ENCODE measurements around the gene SDK1.
"Not testable (repeated sequence)": the region's sequence is repeated elsewhere in the genome, so short reads cannot be mapped to it uniquely, and the experiment has no call there.

Gene SDK1

GRCh38 chr7:3540456-3541220 lies 239.6 kb downstream of the SDK1 start:
- no peak for DNase-seq

GRCh38 chr7:3544202-3544601 lies 243.2 kb downstream of the SDK1 start:
- no peak for DNase-seq

DNA sequence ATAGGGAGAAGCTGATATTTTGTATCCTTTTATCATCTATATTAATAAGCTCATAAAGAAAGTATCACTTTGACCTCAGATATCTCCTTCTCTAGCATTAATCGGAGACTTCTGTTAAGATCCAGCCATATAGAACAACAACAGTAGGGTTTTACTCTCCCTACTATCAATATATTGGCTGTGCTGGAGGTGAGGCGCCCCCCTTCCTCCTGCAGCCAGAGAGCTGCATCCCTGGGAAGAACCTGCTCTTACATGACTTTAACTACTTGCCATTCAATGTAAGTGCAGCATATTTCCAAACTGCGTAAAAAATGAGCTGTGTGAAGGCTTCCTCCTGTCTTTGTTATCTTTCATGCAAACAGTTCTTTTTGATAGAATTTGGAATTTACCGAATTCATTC lies 247.8 kb downstream of the SDK1 start:
- DNase-seq: no peak

DNA sequence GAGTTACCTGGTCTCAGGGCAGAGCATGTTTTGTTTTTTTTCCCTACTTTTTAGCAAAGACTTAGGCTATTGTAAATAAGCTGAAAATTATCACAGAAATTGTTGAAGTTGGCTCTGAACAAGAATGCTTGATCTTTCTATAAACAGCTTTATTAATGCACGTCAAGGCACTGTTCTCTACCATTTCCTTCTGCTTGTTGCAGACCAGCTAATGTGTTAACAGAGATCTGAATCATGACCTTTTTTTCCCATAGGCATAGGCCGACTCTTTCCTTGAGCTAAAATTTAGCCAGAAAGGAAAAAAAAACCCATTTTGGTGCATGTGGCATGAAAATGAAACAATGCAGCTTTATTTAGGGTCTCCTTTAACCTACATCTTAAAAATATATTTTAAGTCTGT lies 248.5 kb downstream of the SDK1 start:
- DNase-seq: no peak

DNA sequence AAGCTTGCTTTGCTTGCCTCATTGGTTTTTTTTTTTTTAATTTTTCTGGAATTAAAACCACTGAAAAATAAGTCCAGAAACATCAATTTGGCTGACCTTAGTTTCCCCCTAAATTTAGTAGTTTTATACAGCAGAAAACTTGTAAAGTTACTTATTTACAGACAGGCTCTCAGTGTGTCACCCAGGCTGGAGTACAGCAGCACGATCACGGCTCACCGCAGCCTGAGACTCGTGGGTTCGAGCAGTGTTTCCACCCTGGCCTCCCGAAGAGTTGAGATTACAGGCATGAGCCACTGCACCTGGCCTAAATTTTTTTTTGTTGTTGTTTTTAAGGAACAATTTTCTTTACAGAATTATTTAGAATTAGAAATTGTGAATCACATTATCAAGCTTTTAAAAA lies 250.5 kb downstream of the SDK1 start:
- DNase-seq: no peak

GRCh38 chr7:3552499-3552898 lies 251.4 kb downstream of the SDK1 start:
- DNase-seq: no peak

DNA sequence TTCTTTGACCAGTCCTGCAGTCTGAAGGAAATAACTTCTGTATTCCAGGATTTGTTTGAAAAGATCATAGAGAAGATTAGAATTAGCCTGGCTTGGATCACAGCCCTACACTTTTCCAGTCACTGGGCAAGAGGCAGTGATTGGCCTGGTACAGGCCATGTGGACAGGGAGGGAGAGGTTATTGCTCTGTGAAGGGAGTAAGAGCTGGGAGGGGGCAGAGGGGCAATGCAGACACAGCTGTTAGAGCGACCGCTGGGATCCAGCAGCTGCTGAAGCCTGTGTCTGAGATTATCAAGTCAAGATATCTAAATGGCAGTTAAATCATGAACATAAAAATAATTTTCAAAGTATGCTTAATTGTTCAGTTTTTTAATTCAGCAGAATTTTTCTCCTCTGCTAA lies 257.3 kb downstream of the SDK1 start:
- no peak for DNase-seq

- DNase-seq: no peak
These were observed 258.2 kb downstream of the SDK1 start for GRCh38 chr7:3559278-3559677.

DNA sequence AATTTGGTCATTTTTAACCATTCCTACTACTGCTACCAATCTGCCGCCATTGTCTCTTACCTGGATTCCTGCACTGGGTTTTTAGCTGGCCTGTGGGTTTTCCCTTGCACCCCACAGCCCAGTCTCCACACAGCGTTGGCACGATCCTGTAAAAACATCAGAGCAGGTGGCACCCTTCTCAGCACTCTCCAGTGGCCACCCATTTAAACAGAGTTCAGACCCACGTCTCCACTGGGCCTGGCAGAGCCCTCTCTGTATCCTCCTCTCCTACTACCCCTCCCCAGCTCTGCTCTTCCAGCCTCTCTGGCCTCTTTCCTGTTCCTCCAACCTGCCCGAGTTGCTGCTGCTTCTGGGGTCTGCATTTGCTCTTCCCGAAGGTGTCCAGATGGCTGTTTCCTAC lies 259.4 kb downstream of the SDK1 start:
- DNase-seq: no peak

GRCh38 chr7:3561932-3562331 lies 260.9 kb downstream of the SDK1 start:
- DNase-seq: no peak

- DNase-seq: no peak
These were observed 263.2 kb downstream of the SDK1 start for GRCh38 chr7:3564231-3564630.

DNA sequence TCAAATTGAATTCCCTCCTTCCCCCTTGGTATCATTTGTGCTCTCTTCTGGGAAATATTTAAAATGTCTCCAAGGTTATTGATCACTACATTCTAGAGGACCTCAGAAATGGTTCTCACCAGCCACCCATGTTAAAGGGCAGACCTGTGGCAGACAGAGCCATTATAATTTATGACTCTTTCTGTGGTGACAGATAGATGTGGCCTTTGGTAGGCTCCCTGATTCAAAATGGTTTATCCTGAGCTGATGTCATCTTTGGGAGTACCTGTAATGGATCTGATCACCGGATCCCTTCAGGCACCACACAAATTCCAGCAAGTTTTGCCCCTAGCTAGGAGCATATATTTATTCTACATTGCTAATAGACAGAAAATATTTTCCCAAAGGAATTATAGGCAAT lies 267.5 kb downstream of the SDK1 start:
- no peak for DNase-seq

DNA sequence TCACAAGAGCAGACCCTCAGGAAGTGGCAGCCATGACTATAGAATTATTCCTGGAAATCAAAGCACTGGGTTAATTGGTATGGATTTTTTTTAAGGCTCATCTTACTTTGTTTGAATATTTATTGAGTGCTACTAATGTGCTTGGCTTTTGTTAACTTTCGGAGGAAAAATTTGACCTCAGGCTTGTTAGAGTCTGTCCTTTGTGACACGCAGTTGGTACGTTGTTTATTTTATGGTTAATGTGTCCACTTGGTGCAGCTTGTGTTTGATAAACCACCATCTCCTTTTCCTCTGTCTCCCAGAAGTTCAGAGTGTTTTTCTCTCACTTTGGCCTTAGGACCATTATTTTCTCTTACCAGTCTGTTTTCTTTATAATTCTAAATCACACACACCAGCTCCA lies 268.6 kb downstream of the SDK1 start:
- no peak for DNase-seq

DNA sequence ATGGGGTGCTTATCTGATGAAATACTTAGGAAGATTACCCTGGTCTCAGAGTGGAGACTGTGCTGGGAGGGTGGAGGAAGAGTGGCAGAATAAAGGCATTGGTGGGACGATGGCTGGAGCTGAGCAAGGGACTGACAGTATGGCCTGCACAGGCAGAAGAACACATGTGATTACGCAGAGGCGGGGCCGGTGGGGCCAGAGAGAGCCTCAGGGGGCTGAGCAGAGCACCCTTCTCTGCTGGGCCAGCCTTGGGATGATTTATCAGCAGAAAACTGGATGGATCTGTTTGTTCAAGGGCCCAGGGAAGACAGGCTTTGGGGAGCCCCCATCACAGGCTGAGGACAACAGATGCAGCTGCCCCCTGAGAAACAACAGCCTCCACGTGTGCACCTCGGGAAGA lies 272.1 kb downstream of the SDK1 start:
- no peak for DNase-seq

- DNase-seq: no peak
These were observed 273.3 kb downstream of the SDK1 start for GRCh38 chr7:3574386-3574785.

DNA sequence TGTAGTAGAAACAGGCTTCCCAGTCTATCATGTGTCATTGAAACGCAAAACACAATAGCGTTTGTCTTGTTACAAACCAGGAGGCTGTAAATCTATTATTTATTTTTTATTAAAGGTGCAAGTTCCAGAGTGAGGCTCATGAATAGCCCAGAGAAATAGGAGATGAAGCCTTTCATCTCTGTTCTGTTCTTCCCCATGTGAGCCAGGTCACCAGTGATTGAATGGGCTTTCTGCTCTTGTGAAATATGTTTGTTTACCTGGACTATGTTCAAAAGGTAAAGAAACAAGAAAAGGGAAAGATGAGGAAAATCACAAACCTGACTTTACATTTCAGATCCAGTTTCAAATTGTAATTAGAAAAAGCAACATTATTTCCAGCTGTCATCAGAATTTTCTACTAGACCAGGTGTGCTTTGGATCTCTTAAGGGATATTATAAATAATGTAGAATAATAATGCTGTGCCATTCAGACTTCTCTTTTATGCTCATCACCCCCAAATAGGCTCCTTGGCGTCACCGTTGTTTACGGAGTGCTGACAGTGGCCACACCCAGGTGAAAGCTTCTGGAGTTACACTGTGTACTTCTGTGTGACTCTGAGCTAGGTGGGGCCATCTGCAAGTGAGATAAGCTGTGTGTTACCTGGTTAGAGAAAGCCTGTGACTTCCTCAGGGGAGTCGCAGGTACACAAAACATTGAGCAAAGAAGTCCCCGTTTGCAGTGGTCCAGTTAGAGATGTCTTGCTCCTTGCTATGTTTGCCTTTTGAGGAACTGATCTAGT lies 274.9 kb downstream of the SDK1 start:
- no peak for DNase-seq

DNA sequence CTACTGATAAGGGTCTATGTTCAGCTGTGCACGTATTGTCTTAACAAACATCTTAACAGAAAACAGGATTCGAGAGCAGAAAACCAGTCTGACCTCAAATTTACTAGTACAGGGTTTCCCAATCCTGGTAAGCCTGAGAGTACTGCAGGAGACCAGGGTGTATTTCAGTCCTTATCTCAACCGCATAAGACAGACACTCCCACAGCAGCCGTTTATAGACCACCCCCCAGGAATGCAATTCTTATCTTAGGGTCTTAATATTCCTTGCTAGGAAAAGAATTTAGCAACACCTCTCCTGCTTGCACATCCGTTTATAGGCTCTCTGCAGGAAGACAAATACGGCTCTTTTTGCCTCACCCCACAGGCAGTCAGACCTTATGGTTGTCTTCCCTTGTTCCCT lies 277.3 kb downstream of the SDK1 start:
- DNase-seq: no peak

DNA sequence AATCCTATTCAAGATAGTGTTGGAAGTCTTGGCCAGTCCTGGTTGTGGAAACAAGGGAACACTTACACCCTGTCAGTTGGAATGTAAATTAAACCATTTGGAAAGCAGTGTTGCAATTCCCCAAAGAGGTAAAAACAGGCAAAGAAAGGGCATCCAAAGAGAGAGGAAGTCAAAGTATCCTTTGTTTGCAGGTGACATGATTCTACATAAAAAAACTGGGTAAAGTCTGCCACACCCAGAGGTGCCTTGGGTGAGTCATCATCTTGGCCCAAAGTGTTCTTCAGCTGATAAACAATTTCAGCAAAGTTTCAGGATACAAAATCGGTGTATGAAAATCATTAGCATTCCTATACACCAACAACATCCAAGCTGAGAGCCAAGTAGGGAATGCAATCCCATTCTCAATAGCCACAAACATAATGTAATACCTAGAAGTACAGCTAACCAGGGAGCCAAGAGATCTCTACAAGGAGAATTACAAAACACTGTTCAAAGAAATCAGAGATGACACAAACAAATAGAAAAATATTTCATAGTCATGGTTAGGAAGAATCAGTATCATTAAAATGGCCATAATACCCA lies 278.7 kb downstream of the SDK1 start:
- no peak for DNase-seq

- not testable (repeated sequence) for DNase-seq
These were observed 281.1 kb downstream of the SDK1 start for GRCh38 chr7:3582145-3582544.

- no peak for DNase-seq
These were observed 284.8 kb downstream of the SDK1 start for GRCh38 chr7:3585826-3586225.

- DNase-seq: no peak
These were observed 287.3 kb downstream of the SDK1 start for GRCh38 chr7:3588341-3588740.

DNA sequence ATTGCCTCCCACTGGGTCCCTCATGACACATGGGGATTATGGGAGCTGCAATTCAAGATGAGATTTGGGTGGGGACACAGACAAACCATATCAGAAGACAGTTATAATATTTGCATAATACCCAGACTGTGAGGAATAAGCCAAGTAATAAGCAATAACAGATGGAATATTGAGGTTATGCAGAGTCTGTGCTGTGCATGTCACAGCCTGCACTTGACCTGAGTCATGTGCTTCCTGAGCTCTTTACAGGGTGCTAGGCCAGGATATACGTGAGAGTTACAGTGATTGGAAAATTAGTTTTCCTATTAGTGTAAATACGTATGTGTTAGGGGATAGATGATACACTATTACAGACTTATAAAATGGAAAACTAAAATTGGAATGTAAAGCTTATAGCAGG lies 288.7 kb downstream of the SDK1 start:
- DNase-seq: no peak

GRCh38 chr7:3591219-3591618 lies 290.2 kb downstream of the SDK1 start:
- no peak for DNase-seq

- DNase-seq: no peak
These were observed 290.9 kb downstream of the SDK1 start for GRCh38 chr7:3591944-3592343.
